Trophoblast cell (in vitro differentiated cells and primary cell): ENCODE data around the gene TMEM273.

Experiments used
- DNase-seq, 2 donors: peaks; one replicate each; pipeline ENCODE4 v3.0.0-alpha.2; 2016
- H2AFZ ChIP-seq: 2 replicates; pipeline ENCODE4 v1.6.1; 2013; ENCODE audit warnings: low read length, moderate library complexity, mild to moderate bottlenecking; ENCODE audit not compliant: insufficient read depth, poor library complexity
- H2AK5ac ChIP-seq: 2 replicates; pipeline ENCODE4 v1.6.1; 2013; ENCODE audit warnings: mild to moderate bottlenecking, low read length
- H2BK120ac ChIP-seq: 2 replicates; pipeline ENCODE4 v1.6.1; 2013; ENCODE audit warnings: low read length, mild to moderate bottlenecking, moderate library complexity; ENCODE audit not compliant: insufficient read depth, poor library complexity
- H2BK12ac ChIP-seq: 2 replicates; pipeline ENCODE4 v1.6.1; 2013; ENCODE audit warnings: mild to moderate bottlenecking, low read length, moderate library complexity
- H2BK5ac ChIP-seq: 2 replicates; pipeline ENCODE4 v1.6.1; 2013; ENCODE audit warnings: low read length, low read depth, moderate library complexity, mild to moderate bottlenecking; ENCODE audit not compliant: poor library complexity
- H3K14ac ChIP-seq: 2 replicates; pipeline ENCODE4 v1.6.1; 2013; ENCODE audit warnings: mild to moderate bottlenecking, low read length
- H3K18ac ChIP-seq: 2 replicates; pipeline ENCODE4 v1.6.1; 2013; ENCODE audit warnings: mild to moderate bottlenecking, low read length
- H3K23ac ChIP-seq: 2 replicates; pipeline ENCODE4 v1.6.1; 2013; ENCODE audit warnings: low read length
- H3K27ac ChIP-seq: 2 replicates; pipeline ENCODE4 v1.5.1; 2013; ENCODE audit warnings: low read depth, mild to moderate bottlenecking, inconsistent platforms, low read length, moderate library complexity
- H3K27me3 ChIP-seq: 2 replicates; pipeline ENCODE4 v1.6.1; 2013; ENCODE audit warnings: inconsistent platforms, mild to moderate bottlenecking, low read length, moderate library complexity; ENCODE audit not compliant: insufficient read depth
- H3K36me3 ChIP-seq, 2 experiments: 1 replicate in 1 of 2; 2 replicates in 1 of 2; pipeline ENCODE4 v1.6.1; 2013; ENCODE audit warnings: low read length in 2 of 2, mild to moderate bottlenecking in 2 of 2, moderate library complexity in 1 of 2; ENCODE audit not compliant: insufficient read depth in 2 of 2, control insufficient read depth in 1 of 2
- H3K4ac ChIP-seq: 2 replicates; pipeline ENCODE4 v1.6.1; 2013; ENCODE audit warnings: low read depth, mild to moderate bottlenecking, low read length, moderate library complexity
- H3K4me1 ChIP-seq, 2 experiments: 1 replicate in 1 of 2; 2 replicates in 1 of 2; pipeline ENCODE4 v1.6.1; 2013; ENCODE audit warnings: low read length in 2 of 2, mild to moderate bottlenecking in 2 of 2, moderate library complexity in 1 of 2; ENCODE audit not compliant: insufficient read depth in 2 of 2, control insufficient read depth in 1 of 2
- H3K4me2 ChIP-seq: 2 replicates; pipeline ENCODE4 v1.6.1; 2013; ENCODE audit warnings: inconsistent platforms, mild to moderate bottlenecking, low read length, moderate library complexity
- H3K4me3 ChIP-seq: 2 replicates; pipeline ENCODE4 v1.5.1; 2013; ENCODE audit warnings: mild to moderate bottlenecking, low read depth, low read length, inconsistent platforms
- H3K79me1 ChIP-seq: one replicate; pipeline ENCODE4 v1.6.1; 2013; ENCODE audit warnings: low read length
- H3K79me2 ChIP-seq: 2 replicates; pipeline ENCODE4 v1.6.1; 2013; ENCODE audit warnings: low read length, mild to moderate bottlenecking; ENCODE audit not compliant: control insufficient read depth, insufficient read depth, poor library complexity
- H3K9ac ChIP-seq: 2 replicates; pipeline ENCODE4 v1.6.1; 2013; ENCODE audit warnings: mild to moderate bottlenecking, low read length
- H3K9me3 ChIP-seq: 2 replicates; pipeline ENCODE4 v1.6.1; 2013; ENCODE audit warnings: low read depth, mild to moderate bottlenecking, control low read depth, inconsistent platforms, low read length; ENCODE audit not compliant: insufficient read depth
- H4K12ac ChIP-seq: 2 replicates; pipeline ENCODE4 v1.6.1; 2013; ENCODE audit warnings: low read depth, mild to moderate bottlenecking, low read length, moderate library complexity
- H4K8ac ChIP-seq: 2 replicates; pipeline ENCODE4 v1.6.1; 2013; ENCODE audit warnings: low read depth, mild to moderate bottlenecking, low read length, moderate library complexity
- H4K91ac ChIP-seq: one replicate; pipeline ENCODE4 v1.6.1; 2013; ENCODE audit warnings: low read depth, mild to moderate bottlenecking, low read length, moderate library complexity
- WGBS: extraction: QIAGEN DNeasy Blood & Tissue Kit; methylation state at CpG from one replicate; pipeline ENCODE4 v1.1.7; 2013; ENCODE audit warnings: missing lambda C conversion rate; ENCODE audit not compliant: insufficient read length, insufficient coverage; ENCODE audit errors: extremely low coverage; 5-methylcytosine and 5-hydroxymethylcytosine counted together

Gene TMEM273

DNA sequence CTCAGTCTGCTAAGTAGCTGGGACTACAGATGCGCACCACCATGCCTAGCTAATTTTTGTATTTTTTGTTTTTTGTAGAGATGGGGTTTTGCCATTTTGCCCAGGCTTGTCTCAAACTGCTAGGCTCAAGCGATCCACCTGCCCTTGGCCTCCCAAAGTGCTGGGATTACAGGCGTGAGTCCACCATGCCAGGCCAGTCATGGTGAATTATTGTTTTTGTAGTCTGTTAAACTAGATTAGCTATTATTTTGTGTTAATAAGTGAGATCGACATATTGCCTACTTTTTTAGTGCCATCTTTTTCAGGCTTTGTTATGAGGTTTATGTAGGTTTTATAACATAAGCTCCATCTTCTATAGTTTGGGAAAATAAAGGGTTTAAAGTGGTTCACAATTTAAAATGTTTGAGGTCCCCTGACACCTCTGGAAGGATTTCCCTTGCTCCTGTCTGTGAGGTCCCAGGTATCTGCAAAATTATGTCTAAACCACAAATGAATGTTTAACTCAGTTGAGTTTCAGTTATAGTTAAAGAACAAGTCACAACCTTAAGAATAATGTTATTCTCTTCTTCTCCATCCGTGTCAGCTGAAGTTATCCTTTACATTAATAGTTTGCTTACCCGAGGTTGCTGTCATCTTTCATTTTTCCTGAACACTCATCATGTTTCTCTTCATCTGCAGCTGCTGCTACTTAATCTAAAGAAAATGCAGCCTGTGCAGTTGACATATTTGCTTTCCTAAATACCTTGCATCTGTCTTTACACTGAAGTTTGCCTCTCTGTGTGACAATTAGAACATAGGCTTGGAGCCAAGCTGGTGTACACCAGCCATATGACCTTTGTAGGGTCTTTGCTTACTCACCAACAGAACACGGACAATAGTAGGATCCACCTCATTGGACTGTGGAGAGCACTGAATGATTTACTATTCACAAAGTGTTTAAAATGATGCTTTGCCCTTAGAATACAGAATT lies 63.9 kb downstream of the TMEM273 start:
- Histone ChIP-seq H3K79me2 (no peaks in the 10 kb centered on the region), H3K4me2 (no peak overlapping the region), H2BK12ac (no peak overlapping the region), H3K9me3 (peaks cover 4% of the 10 kb centered on the region), H4K91ac (no peak overlapping the region), H3K14ac (no peak overlapping the region), H3K36me3 (no peaks in the 10 kb centered on the region), H3K79me1 (no peaks in the 10 kb centered on the region), H4K8ac (no peak overlapping the region), H3K18ac (no peak overlapping the region), H2AK5ac (no peak overlapping the region), H3K27ac (no peak overlapping the region), H3K4me3 (no peak overlapping the region), H2BK120ac (no peak overlapping the region), H3K27me3 (no peaks in the 10 kb centered on the region), H3K4ac (no peak overlapping the region), H2AFZ (no peak overlapping the region), H2BK5ac (no peak overlapping the region), H4K12ac (no peak overlapping the region), H3K4me1 (no peaks in the 10 kb centered on the region), H3K23ac (no peak overlapping the region), H3K9ac (no peak overlapping the region)
- DNase-seq = no peak
- no CpG with 5 or more reads among the region's 7 CpGs for WGBS

- H2BK5ac ChIP-seq = no peak overlapping the region
- H3K9ac ChIP-seq = no peak overlapping the region
- no peak overlapping the region for H3K27ac ChIP-seq
- H3K36me3 ChIP-seq = no peaks in the 10 kb centered on the region
- no peak overlapping the region for H2BK120ac ChIP-seq
- H3K27me3 ChIP-seq = no peaks in the 10 kb centered on the region
- no peaks in the 10 kb centered on the region for H3K79me1 ChIP-seq
- no peak overlapping the region for H4K8ac ChIP-seq
- H2BK12ac ChIP-seq = no peak overlapping the region
- no peak overlapping the region for H3K18ac ChIP-seq
- no peak overlapping the region for H2AFZ ChIP-seq
- no peaks in the 10 kb centered on the region for H3K79me2 ChIP-seq
- H3K4me2 ChIP-seq = no peak overlapping the region
- DNase-seq = no peak
- no peak overlapping the region for H3K23ac ChIP-seq
- no peak overlapping the region for H2AK5ac ChIP-seq
- H3K9me3 ChIP-seq = peaks cover 2% of the 10 kb centered on the region
- H4K91ac ChIP-seq = no peak overlapping the region
- no peak overlapping the region for H3K4me3 ChIP-seq
- H3K14ac ChIP-seq = no peak overlapping the region
- no peaks in the 10 kb centered on the region for H3K4me1 ChIP-seq
- H3K4ac ChIP-seq = no peak overlapping the region
- no CpG with 5 or more reads among the region's 3 CpGs for WGBS
- H4K12ac ChIP-seq = no peak overlapping the region
Measured at GRCh38 chr10:49120911-49121310, 67.3 kb downstream of the TMEM273 start.

DNA sequence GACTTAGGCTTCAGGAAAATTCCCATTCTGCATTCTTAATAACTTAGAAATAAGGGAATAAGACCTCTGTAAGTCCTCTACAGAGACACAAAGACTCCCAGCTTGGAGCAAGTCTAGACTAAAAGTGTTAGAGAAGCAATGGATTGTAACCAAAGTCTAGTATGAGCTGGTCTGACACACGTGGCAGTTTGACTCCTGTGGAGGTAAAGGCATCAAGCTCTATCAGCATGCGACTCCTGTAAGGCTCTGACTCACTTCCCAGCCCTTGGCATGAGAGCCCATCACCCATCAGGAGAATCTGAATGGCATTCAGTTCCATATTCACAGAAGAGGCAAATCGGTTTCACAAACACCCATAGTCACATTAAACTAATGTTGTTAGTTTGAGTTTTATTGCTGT lies 68.4 kb downstream of the TMEM273 start:
- H3K9me3 ChIP-seq = peaks cover 2% of the 10 kb centered on the region
- no peak overlapping the region for H4K8ac ChIP-seq
- no peak overlapping the region for H3K4me3 ChIP-seq
- no peak overlapping the region for H3K9ac ChIP-seq
- H3K4me1 ChIP-seq = peaks cover 2% of the 10 kb centered on the region in 2 experiments
- no peaks in the 10 kb centered on the region for H3K79me1 ChIP-seq
- H3K4ac ChIP-seq = no peak overlapping the region
- no peaks in the 10 kb centered on the region for H3K36me3 ChIP-seq
- H2BK5ac ChIP-seq = no peak overlapping the region
- H3K14ac ChIP-seq = no peak overlapping the region
- H3K79me2 ChIP-seq = no peaks in the 10 kb centered on the region
- peaks cover 5% of the 10 kb centered on the region for H3K27me3 ChIP-seq
- H3K4me2 ChIP-seq = no peak overlapping the region
- H2BK120ac ChIP-seq = no peak overlapping the region
- H4K12ac ChIP-seq = no peak overlapping the region
- WGBS = no CpG with 5 or more reads among the region's 3 CpGs
- H3K23ac ChIP-seq = no peak overlapping the region
- H3K27ac ChIP-seq = no peak overlapping the region
- no peak overlapping the region for H2AFZ ChIP-seq
- H2AK5ac ChIP-seq = no peak overlapping the region
- DNase-seq = no peak
- H2BK12ac ChIP-seq = no peak overlapping the region
- no peak overlapping the region for H3K18ac ChIP-seq
- no peak overlapping the region for H4K91ac ChIP-seq

DNA sequence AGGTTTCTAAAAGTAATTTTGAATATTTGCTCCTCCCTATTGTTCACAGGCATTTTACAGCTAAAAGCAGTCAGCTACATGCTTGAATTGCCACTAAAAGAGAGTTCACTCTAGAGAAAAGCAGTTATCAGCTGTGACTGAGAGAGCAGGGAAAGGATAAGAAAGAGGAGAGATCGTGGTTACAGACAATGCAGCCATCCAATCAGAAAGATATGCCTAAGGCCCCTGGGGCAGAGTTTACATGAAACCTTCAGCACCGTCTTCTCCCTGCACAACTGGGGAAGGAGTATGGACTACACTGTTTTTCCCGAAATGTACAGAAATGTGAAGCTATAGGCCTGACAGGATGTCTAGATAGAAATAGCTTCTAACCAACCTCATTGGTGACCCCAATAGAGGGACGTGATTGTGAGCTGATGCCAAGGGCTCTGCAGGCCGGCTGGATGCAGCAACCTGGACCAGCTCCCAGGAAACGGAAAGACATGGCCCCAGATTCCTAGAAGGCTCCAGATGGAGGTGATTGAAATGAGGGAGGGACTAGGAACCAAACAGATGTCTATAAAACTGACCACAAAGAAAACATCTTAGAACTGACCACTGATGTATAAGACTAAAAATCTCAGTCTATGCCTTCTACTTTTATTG lies 69.6 kb downstream of the TMEM273 start:
- H4K91ac ChIP-seq = no peak overlapping the region
- H3K4me3 ChIP-seq = no peak overlapping the region
- no peak overlapping the region for H4K12ac ChIP-seq
- no peak overlapping the region for H4K8ac ChIP-seq
- H3K79me2 ChIP-seq = no peaks in the 10 kb centered on the region
- H3K27ac ChIP-seq = no peak overlapping the region
- no peak overlapping the region for H3K14ac ChIP-seq
- no peak overlapping the region for H3K18ac ChIP-seq
- H3K79me1 ChIP-seq = no peaks in the 10 kb centered on the region
- no peak overlapping the region for H3K4me2 ChIP-seq
- no peak overlapping the region for H3K4ac ChIP-seq
- H2BK120ac ChIP-seq = no peak overlapping the region
- WGBS = no CpG with 5 or more reads among the region's 6 CpGs
- H3K23ac ChIP-seq = no peak overlapping the region
- H3K9me3 ChIP-seq = no peaks in the 10 kb centered on the region
- peaks cover 6% of the 10 kb centered on the region for H3K27me3 ChIP-seq
- no peak overlapping the region for H2AK5ac ChIP-seq
- no peak overlapping the region for H2AFZ ChIP-seq
- H2BK5ac ChIP-seq = no peak overlapping the region
- H3K9ac ChIP-seq = no peak overlapping the region
- no peak for DNase-seq
- H3K4me1 ChIP-seq = peaks cover 2 to 4% of the 10 kb centered on the region in 2 experiments
- H3K36me3 ChIP-seq = no peaks in the 10 kb centered on the region
- no peak overlapping the region for H2BK12ac ChIP-seq
